ENCODE data around the gene PEX19. TPM values are rescaled to one million over a fixed set of nuclear protein-coding genes. Genes with fewer than 3 reads are reported as not detected.
"Not testable (repeated sequence)": the region's sequence is repeated elsewhere in the genome, so short reads cannot be mapped to it uniquely, and the experiment has no call there.

The PEX19 gene
- 102 TPM for total RNA-seq

- peak; percentile 97 for DNase-seq (ENCODE audit: low spot score)
These were observed at the start of gene PEX19 for GRCh38 chr1:160284782-160285344. Gene PEX19, minus strand, starts transcription at chr1:160285133. Its CDS starts 9 bp downstream, at chr1:160285124.

- no peak for DNase-seq (ENCODE audit: low spot score)
These were observed 47.6 kb upstream of the PEX19 start for GRCh38 chr1:160332516-160332915.

- no peak for DNase-seq (ENCODE audit: low spot score)
These were observed 45.2 kb upstream of the PEX19 start for GRCh38 chr1:160330119-160330518.

DNA sequence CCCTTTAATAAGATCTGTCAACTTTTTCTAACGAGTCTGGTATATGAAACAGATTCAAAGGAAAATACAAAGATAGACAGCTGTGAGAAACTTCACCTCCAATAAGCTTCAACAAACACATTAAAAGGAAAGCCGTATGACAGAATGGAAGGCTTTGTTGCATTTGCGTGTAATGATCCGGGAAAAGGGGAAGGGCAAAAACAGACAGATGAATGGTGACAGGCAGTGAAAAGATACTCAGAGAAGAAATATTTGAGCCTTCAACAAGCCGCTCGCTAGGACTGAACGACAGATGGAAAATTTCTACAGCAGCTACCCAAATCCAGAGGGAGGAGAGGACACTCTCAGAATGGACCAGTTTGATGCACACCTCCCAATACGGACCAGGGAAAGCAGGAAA lies 43.3 kb upstream of the PEX19 start:
- DNase-seq (ENCODE audit: low spot score): no peak

GRCh38 chr1:160326418-160326817 lies 41.5 kb upstream of the PEX19 start:
- no peak for DNase-seq (ENCODE audit: low spot score)

GRCh38 chr1:160325252-160325651 lies 40.3 kb upstream of the PEX19 start:
- DNase-seq (ENCODE audit: low spot score): no peak

GRCh38 chr1:160322831-160323230 lies 37.9 kb upstream of the PEX19 start:
- no peak for DNase-seq (ENCODE audit: low spot score)

DNA sequence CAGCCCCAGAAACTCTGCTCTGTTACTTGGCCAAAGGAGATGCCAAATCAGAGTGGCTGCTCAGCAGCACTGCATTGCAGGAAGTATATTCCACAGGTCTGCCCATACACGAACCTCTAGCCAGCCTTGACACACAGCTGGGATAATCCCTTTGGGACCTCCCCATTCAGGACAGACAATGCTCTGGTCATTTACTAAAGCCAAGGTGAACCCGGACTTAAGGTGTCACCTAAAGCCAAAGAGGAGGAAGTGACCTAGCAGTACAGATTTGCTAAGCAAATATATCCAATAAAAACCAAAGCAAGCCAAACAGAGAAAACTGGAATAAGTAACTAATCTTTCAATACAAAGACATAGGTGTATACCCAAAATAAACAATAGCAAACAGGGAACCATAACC lies 30.4 kb upstream of the PEX19 start:
- DNase-seq (ENCODE audit: low spot score): no peak

DNA sequence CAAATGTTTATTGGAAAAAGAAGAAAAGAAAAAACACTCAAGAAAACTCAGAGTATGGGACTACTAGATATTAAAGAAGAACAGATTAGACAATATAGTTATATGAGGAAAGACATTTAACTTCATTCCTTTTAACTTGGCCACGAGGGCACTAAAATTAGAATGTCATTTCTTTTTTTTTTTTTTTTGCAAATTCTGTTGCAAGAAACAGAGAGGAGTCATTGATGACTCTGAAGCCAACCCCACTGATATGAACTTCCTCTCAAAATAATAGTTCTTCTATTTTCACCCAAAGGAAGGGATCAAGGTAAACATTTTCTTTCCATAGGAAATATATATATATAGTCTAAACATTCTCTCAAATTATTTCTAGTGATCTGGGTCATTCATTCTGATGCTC lies 24.6 kb upstream of the PEX19 start:
- DNase-seq (ENCODE audit: low spot score): no peak

- no peak for DNase-seq (ENCODE audit: low spot score)
These were observed 24.2 kb upstream of the PEX19 start for GRCh38 chr1:160309185-160309557.

DNA sequence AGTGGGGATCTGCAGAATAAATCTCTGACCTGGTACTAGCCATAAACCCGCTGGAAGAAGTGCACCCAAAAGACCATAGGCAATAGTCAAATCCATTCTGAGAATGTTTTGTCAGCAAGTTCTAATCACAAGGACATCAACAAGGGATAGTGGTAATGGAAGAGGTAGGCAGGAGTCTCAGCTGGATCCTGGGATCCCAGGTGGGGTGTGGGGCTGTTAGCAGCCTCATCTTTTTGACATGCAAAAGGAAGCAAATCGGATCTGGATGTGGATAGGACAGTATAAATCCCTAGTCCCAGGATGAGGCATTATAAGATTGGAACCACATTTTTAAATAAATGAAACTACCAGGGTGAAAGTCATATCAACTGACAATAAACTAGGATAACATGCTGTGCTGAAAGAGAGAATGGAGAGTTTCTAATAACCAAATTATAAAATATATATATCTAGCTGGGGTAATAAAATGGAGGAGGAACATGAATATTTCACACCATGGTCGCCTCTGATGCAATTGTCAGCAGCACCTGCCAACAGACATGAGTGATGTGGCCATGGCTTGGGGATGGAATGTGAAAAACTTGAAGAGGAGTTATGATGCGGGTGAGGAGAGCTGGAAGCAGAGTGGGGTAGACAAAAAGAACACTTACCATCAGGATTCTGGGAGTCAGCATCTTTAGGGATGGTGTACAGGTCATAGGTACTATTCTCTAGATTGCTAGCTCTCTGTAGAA lies 23.7 kb upstream of the PEX19 start:
- no peak for DNase-seq (ENCODE audit: low spot score)

DNA sequence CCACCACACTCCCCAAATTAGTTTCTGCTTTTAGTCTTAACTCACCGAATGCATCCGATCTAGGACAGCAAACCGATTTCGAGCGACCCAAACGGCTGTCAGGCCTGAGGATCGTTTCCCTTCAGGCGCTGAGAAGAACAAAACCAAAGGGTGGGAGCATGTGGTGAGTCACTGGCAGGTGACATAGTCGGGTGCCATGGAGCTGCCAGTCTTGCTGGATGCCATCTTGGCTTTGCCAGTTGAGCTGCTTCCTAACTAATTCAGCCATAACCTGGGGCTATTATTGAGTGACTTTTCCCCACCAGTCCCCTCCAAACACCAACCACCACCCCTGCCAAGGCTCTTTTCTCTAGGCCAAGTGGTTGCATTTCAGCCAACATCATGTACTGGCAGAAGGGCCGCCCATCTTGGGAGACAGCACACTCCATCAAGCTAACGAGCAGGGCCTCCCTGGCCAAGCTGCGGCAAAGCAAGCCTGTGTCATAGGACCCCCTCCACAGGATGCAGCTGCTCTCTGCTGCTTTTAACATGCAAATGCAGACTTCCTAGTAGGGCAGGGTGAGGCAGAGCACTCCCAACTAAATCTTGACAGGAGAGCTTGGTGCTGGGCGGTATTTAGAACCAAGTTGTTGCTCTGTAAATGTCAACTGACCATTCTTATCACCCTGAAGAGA lies 22.3 kb upstream of the PEX19 start:
- no peak for DNase-seq (ENCODE audit: low spot score)

- DNase-seq (ENCODE audit: low spot score): no peak
These were observed 15.2 kb upstream of the PEX19 start for GRCh38 chr1:160300173-160300572.

DNA sequence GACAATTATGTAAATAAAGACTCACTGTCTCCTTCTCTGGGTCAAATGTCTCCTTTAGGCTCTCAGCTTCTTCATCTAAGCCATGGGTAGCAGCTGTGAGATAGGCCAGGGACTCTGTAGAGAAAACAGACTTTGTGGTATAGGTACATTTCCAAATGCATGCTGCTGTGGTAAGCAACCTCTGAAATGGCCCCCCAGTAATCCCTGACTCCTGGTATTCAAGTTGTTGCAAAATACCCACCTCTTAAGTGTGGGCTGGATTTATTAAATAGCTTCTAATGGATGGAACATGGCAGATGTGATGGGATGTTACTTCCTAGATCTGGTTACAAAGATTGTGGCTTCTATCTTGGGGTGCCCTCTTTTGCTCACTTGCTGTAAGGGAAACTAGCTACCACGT lies 11.1 kb upstream of the PEX19 start:
- no peak for DNase-seq (ENCODE audit: low spot score)

DNA sequence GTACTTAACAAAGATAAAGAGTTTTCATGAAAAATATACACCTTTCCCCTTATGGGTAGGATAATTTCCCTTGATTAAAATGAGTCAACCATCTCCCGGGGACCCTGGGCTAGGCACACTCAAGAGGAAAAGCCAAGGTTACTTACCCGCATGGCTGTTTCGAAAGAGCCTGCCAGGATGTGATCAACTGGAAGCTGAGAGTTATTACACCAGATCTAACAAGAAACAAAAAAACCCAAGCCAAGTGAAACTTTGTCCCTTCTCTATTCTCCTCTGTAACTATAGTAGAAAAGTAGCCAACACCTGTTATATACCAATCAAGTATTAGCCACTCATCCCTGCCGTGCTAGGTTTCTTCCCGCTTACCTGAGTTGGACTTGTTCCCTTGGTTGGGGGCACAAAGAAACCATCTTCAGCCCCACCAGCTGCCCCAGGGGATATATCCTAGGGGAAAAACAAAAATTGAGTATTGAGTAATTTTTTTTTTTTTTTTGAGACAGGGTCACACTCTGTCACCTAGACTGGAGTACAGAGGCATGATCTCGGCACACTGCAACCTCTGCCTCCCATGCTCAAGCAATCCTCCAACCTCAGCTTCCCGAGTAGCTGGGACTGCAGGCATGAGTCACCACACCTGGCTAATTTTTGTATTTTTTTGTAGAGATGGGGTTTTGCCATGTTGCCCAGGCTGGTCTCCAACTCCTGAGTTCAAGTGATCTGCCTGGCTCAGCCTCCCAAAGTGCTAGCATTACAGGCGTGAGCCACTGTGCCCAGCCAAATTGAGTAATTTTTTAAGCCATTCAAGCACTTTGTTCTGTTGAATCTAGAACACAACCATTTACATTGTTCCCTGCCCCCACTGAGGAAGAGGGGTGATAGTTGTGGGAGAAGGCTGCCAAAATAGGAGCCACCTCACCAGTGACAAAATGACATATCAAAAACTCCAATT lies 8.4 kb upstream of the PEX19 start:
- DNase-seq (ENCODE audit: low spot score): no peak

DNA sequence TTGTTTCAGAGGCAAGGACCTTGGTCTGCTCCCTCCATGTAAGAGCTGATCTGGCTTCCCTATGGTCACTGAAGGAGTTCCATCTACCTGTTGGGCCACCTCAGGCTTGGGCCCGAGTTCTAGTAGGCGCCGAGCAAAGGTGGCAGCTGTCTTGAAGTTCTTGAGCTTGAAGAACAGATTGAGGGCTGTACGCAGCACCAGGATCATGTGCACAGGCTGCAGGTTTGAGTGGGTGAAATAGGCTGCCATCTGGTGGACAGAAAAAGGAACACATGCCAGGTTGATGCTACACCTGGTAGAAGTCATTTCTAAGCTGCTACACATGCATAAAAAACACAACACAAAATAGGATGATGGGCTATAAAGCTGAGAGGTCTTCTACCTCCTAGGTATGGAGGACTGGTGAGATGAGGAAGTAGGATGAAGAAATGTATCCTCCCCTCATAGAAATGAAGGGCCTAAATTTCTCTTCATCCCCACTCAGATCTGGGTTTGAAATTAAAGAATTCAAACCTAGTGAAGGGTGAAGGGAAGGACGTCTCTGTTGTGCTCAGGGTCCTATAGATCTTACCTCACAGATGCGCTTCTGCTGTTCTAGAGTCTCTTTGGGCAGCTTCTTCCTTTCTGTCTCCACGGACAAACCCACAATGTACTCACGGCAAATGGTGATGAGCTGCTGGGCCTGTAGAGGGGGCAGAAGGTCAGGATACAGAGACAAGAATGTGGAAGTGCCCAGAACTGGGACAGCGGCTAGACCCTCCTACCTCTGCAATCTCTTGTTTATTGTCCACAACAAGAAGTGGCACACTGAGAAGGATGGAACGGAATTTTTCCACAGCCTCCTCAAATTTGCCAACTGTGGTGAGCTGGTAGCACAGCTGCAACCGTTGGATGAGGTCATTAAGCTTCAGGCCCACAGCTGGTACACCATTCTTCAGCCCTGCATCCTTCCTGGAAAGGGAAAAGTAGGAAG lies 6.6 kb upstream of the PEX19 start:
- peak; percentile 72 for DNase-seq (ENCODE audit: low spot score)

DNA sequence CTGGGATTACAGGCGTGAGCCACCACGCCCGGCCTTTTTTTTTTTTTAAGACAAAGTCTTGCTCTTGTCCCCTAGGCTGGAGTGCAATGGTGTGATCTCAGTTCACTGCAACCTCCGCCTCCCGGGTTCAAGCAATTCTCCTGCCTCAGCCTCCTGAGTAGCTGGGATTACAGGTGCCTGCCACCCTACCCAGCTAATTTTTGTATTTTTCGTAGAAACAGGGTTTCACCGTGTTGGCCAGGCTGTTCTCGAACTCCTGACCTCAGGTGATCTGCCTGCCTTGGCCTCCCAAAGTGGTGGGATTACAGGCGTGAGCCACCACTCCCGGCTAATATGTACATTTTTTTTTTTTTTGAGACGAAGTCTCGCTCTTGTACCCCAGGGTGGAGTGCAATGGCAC lies 2.8 kb upstream of the PEX19 start:
- DNase-seq (ENCODE audit: low spot score): not testable (repeated sequence)

GRCh38 chr1:160285506-160285905 lies 573 bp upstream of the PEX19 start:
- no peak for DNase-seq (ENCODE audit: low spot score)

DNA sequence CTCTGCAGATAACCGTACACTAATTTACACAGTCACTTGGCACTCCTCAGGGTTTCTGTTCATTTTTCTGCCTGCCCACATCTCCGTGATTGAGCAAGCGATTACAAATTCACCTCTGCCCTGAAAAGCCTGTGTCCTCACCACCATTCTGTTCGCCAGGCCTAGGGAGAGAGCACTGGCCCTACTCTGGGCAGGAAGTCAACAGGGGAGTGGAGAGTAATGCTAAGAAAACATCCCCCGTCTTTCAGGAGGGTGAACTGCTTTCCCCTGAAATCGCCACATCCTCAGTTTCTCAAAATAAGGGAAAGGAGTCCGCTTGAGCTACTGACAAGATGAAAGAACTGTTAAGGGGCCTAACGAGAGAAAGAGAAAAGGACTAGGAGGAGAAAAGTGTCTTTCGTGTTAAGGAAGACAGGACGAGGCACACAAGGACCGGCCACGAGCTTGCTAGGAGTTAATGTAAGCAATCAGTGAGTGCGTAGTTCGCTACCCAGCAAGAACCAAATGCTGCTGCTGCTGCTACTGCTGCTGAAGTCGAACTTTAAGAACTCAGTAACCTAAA lies 632 bp downstream of the PEX19 start:
- DNase-seq (ENCODE audit: low spot score): peak; percentile 57

DNA sequence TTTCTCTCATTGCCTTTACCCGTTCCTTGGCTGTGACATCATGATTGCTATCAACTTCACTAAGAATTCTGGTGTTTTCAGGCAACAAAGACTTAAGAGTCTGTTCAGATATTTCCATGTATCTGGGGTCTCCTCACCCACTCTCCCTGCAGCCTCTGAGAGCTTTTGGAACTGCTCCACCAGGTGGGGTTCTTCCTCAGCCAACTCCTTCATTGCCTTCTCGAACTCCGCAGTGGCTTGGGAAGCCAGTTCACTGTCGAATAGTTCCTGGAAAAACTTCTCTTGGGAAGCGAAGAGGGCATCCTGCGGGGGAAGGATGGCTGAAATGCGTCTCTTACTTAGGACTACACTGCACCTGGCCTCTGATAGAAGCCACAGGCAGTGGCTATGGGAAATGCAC lies 2.1 kb downstream of the PEX19 start:
- DNase-seq (ENCODE audit: low spot score): no peak

DNA sequence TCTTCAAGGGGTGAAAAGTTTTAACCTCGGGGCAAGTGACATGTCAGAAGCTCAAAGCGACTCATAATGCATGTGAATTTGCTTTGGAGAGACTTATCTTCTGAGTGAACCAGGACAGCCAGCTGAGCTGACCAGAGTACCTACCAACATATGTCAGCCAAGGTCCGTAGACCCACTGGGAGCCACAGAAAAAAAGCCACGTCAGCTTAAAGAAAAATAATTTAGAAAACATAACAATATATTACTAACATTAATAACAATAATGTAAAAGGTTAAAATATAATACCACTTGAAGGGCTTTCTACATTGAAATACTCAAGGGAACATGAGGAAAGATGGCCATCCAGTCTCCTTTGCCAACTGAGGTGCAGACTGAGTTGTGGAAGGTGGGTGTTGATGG lies 6.9 kb downstream of the PEX19 start:
- DNase-seq (ENCODE audit: low spot score): no peak

Measured in ureter (tissue), 1 donor.